Measurements from ENCODE around the gene TRIM45. TPM values are rescaled to one million over a fixed set of nuclear protein-coding genes. Genes with fewer than 3 reads are reported as not detected.

Gene TRIM45
- total RNA-seq, 1 donor from 2014 or later = 0.60 TPM

Other genes with a start within 250 kb of the TRIM45 start
- gene PTGFRN, start 211.8 kb downstream of the TRIM45 start, total RNA-seq = 98.2 and 146 TPM in 2 replicates
- gene CD101, start 120.0 kb downstream of the TRIM45 start, total RNA-seq = under 0.01 and 0.44 TPM in 2 replicates
- 6.5 and 6.9 TPM in 2 replicates for gene TTF2, start 61.4 kb downstream of the TRIM45 start, total RNA-seq
- gene VTCN1, start 89.2 kb upstream of the TRIM45 start, total RNA-seq = not detected in 2 replicates
- 30.1 and 31.3 TPM in 2 replicates for gene MAN1A2, start 245.7 kb upstream of the TRIM45 start, total RNA-seq